H1 (cell line): ENCODE results near the gene LRRC23. TPM values are rescaled to one million over a fixed set of nuclear protein-coding genes. Genes with fewer than 3 reads are reported as not detected.

Source experiments
- CTCF ChIA-PET: fragments of 300-600 bp; sonication (Branson Sonifier 250); formaldehyde crosslinking; loops from one replicate; lab custom pipeline; 2021; ENCODE audit not compliant: partially characterized antibody; lab: Charles Lee
- POLR2A ChIA-PET: fragments of 300-600 bp; sonication (Branson Sonifier 250); formaldehyde crosslinking; loops from one replicate; lab custom pipeline; 2021; ENCODE audit warnings: inconsistent platforms; ENCODE audit not compliant: partially characterized antibody; lab: Charles Lee
- DNase-seq, 2 experiments: peaks; one replicate each; pipeline versions ENCODE4 v3.0.0 to v3.0.0-alpha.2; 2010 to 2022; ENCODE audit warnings: low spot score in 2 of 2, low read depth in 1 of 2, mixed read lengths in 1 of 2
- FAIRE-seq: peaks from 2 replicates; lab custom pipeline; 2011; peaks lifted over from hg19 to GRCh38; lab: Jason Lieb, UNC
- H2AFZ ChIP-seq: 2 replicates; pipeline ENCODE4 v1.8.1; 2012; ENCODE audit warnings: low read length, inconsistent platforms
- H2AK5ac ChIP-seq: 2 replicates; pipeline ENCODE4 v1.6.1; 2013; ENCODE audit warnings: low read depth, low read length
- H2BK120ac ChIP-seq: replicated peaks from 2 replicates; pipeline ENCODE3; 2013; ENCODE audit warnings: low read depth, low read length, inconsistent platforms
- H2BK12ac ChIP-seq: 2 replicates; pipeline ENCODE4 v1.6.1; 2013; ENCODE audit warnings: low read depth, low read length
- H2BK15ac ChIP-seq: 2 replicates; pipeline ENCODE4 v1.6.1; 2013; ENCODE audit warnings: low read length
- H2BK20ac ChIP-seq: 2 replicates; pipeline ENCODE4 v1.6.1; 2013; ENCODE audit warnings: low read length
- H2BK5ac ChIP-seq: 2 replicates; pipeline ENCODE4 v1.6.1; 2013; ENCODE audit warnings: low read depth, low read length
- H3K14ac ChIP-seq: 2 replicates; pipeline ENCODE4 v1.6.1; 2013; ENCODE audit warnings: inconsistent platforms; ENCODE audit not compliant: insufficient read length
- H3K18ac ChIP-seq: 2 replicates; pipeline ENCODE4 v1.6.1; 2013; ENCODE audit warnings: low read length; ENCODE audit errors: extremely low read depth
- H3K23ac ChIP-seq: 2 replicates; pipeline ENCODE4 v1.6.1; 2013; ENCODE audit warnings: inconsistent platforms; ENCODE audit not compliant: insufficient read length
- H3K23me2 ChIP-seq: 2 replicates; pipeline ENCODE4 v1.6.1; 2013; ENCODE audit warnings: low read depth, low read length
- H3K27ac ChIP-seq: 2 replicates; pipeline ENCODE4 v1.6.1; 2011; ENCODE audit warnings: low read depth, low read length, inconsistent platforms
- H3K27me3 ChIP-seq, 4 experiments: replicated peaks in 1 of 4; 1 replicate in 1 of 4; 2 replicates in 3 of 4; pipeline versions ENCODE4 v1.6.1 to v1.8.1; 2011 to 2013; ENCODE audit warnings: low read length in 3 of 4, mild to moderate bottlenecking in 3 of 4, inconsistent platforms in 2 of 4, mixed read lengths in 2 of 4, moderate library complexity in 1 of 4; ENCODE audit not compliant: control insufficient read depth in 3 of 4, insufficient read depth in 3 of 4; ENCODE audit errors: extremely low read depth in 1 of 4
- H3K36me3 ChIP-seq, 4 experiments: 2 replicates each; pipeline versions ENCODE4 v1.6.1 to v1.8.1; 2011 to 2013; ENCODE audit warnings: mild to moderate bottlenecking in 4 of 4, low read length in 3 of 4, moderate library complexity in 2 of 4, control low read depth in 1 of 4, inconsistent platforms in 1 of 4; ENCODE audit not compliant: insufficient read depth in 4 of 4, control insufficient read depth in 2 of 4
- H3K4ac ChIP-seq: replicated peaks from 2 replicates; pipeline ENCODE3; 2013; ENCODE audit warnings: low read length, low read depth, mixed read lengths, inconsistent platforms; ENCODE audit not compliant: insufficient read length
- H3K4me1 ChIP-seq, 4 experiments: replicated peaks in 1 of 4; 1 replicate in 1 of 4; 2 replicates in 3 of 4; pipeline versions ENCODE4 v1.6.1 to v1.8.1; 2011 to 2013; ENCODE audit warnings: low read length in 3 of 4, inconsistent platforms in 2 of 4, mixed read lengths in 1 of 4; ENCODE audit not compliant: insufficient read depth in 4 of 4, control insufficient read depth in 3 of 4
- H3K4me2 ChIP-seq, 2 experiments: 2 replicates each; pipeline versions ENCODE4 v1.6.1 to v1.8.1; 2011 to 2013; ENCODE audit warnings: low read depth in 2 of 2, low read length in 2 of 2, control low read depth in 1 of 2, inconsistent platforms in 1 of 2, mild to moderate bottlenecking in 1 of 2; ENCODE audit not compliant: insufficient read depth in 1 of 2
- H3K4me3 ChIP-seq, 4 experiments: fragments of 200-600, 300-600 bp in 1 of 4; sonication (generic), shearing (Covaris generic), sonication (Bioruptor Twin) in 1 of 4; 2 replicates each; pipeline versions ENCODE4 v1.5.1 to v1.8.1; 2011 to 2016; ENCODE audit warnings: low read length in 4 of 4, low read depth in 3 of 4, control low read depth in 2 of 4, inconsistent platforms in 2 of 4, mild to moderate bottlenecking in 2 of 4, mixed read lengths in 1 of 4, moderate library complexity in 1 of 4; ENCODE audit not compliant: insufficient read depth in 2 of 4; ENCODE audit errors: extremely low read depth in 1 of 4
- H3K56ac ChIP-seq: replicated peaks from 2 replicates; pipeline ENCODE3; 2013; ENCODE audit warnings: low read depth, mild to moderate bottlenecking, mixed read lengths, low read length, inconsistent platforms; ENCODE audit not compliant: insufficient read length
- H3K79me1 ChIP-seq: 2 replicates; pipeline ENCODE4 v1.6.1; 2013; ENCODE audit warnings: low read depth, low read length, control low read depth
- H3K79me2 ChIP-seq, 2 experiments: 2 replicates each; pipeline versions ENCODE4 v1.6.1 to v1.8.1; 2012 to 2013; ENCODE audit warnings: low read length in 2 of 2, mild to moderate bottlenecking in 2 of 2, inconsistent platforms in 1 of 2; ENCODE audit not compliant: insufficient read depth in 2 of 2, control insufficient read depth in 1 of 2
- H3K9ac ChIP-seq, 4 experiments: replicated peaks in 1 of 4; 1 replicate in 1 of 4; 2 replicates in 3 of 4; pipeline versions ENCODE4 v1.6.1 to v1.8.1; 2011 to 2013; ENCODE audit warnings: low read depth in 3 of 4, low read length in 3 of 4, control low read depth in 2 of 4, mild to moderate bottlenecking in 2 of 4, moderate library complexity in 2 of 4, inconsistent platforms in 1 of 4; ENCODE audit errors: extremely low read depth in 1 of 4
- H3K9me3 ChIP-seq, 2 experiments: 2 replicates each; pipeline versions ENCODE4 v1.6.1 to v1.8.1; 2012 to 2013; ENCODE audit warnings: mild to moderate bottlenecking in 2 of 2, moderate library complexity in 2 of 2, control low read depth in 1 of 2, inconsistent platforms in 1 of 2, low read depth in 1 of 2, low read length in 1 of 2, mixed read lengths in 1 of 2; ENCODE audit not compliant: insufficient read depth in 2 of 2
- H4K20me1 ChIP-seq, 2 experiments: replicated peaks in 1 of 2; 2 replicates each; pipeline versions ENCODE3 to v1.8.1; 2011 to 2013; ENCODE audit warnings: inconsistent platforms in 2 of 2, low read length in 2 of 2, mild to moderate bottlenecking in 1 of 2; ENCODE audit not compliant: insufficient read depth in 2 of 2, control insufficient read depth in 1 of 2
- H4K5ac ChIP-seq: 2 replicates; pipeline ENCODE4 v1.6.1; 2013; ENCODE audit warnings: low read length, low read depth, mixed read lengths, inconsistent platforms; ENCODE audit not compliant: insufficient read length
- H4K8ac ChIP-seq: 2 replicates; pipeline ENCODE4 v1.8.0; 2013; ENCODE audit warnings: mild to moderate bottlenecking, moderate library complexity, low read length, inconsistent platforms; ENCODE audit not compliant: insufficient read depth; ENCODE audit errors: extremely low read depth
- H4K91ac ChIP-seq: replicated peaks from 2 replicates; pipeline ENCODE3; 2013; ENCODE audit warnings: low read length, mixed read lengths, inconsistent platforms; ENCODE audit not compliant: insufficient read length
- CEBPB ChIP-seq: IDR thresholded peaks from 2 replicates; pipeline ENCODE4 v1.6.1; 2012; ENCODE audit warnings: low read depth, low read length
- E2F6 ChIP-seq: IDR thresholded peaks from 2 replicates; pipeline ENCODE4 v1.6.1; 2012; ENCODE audit warnings: inconsistent platforms
- WGBS, 2 experiments: shearing (Covaris generic) in 1 of 2; methylation state at CpG; one replicate each; pipeline versions ENCODE4 v1.1.6 to v1.1.7; 2013 to 2015; ENCODE audit warnings: low lambda C conversion rate in 2 of 2, mixed read lengths in 2 of 2, inconsistent platforms in 1 of 2, low coverage in 1 of 2, missing lambda C conversion rate in 1 of 2; ENCODE audit not compliant: insufficient replicate concordance in 2 of 2, insufficient coverage in 1 of 2, insufficient read length in 1 of 2; ENCODE audit errors: extremely low coverage in 1 of 2, missing lambda C conversion rate in 1 of 2; 5-methylcytosine and 5-hydroxymethylcytosine counted together
- polyA plus RNA-seq, 7 experiments: library from polyadenylated mRNA; depleted of rRNA in 3 of 7; stranded (reverse) in 5 of 7; unstranded in 2 of 7; fragments of >200 nt in 5 of 7; fragments of 200-250 nt in 2 of 7; gene quantifications; 1 replicate in 5 of 7; 2 replicates in 1 of 7; 4 replicates in 1 of 7; pipeline versions ENCODE4 v1.2.1 to v1.2.3, GENCODE V29; 2011 to 2013; ENCODE audit warnings: missing spikeins in 2 of 7, mixed read lengths in 2 of 7
- total RNA-seq: library from RNA; stranded (reverse); fragmentation: NEBNext Ultra II Directional; extraction: Animal tissue kit (Norgen Biotek cat#: 25700); gene quantifications from 2 replicates; pipeline ENCODE4 v1.2.1, GENCODE V29; 2021
- TF ChIP-seq, protein P1 (sequence below), 3 experiments: IDR thresholded peaks; 1 replicate in 2 of 3; 2 replicates in 1 of 3; pipeline versions ENCODE4 v1.5.1 to v1.6.1; 2011; ENCODE audit warnings: low read length in 3 of 3, mild to moderate bottlenecking in 3 of 3, inconsistent platforms in 2 of 3, low read depth in 1 of 3, moderate library complexity in 1 of 3; ENCODE audit not compliant: insufficient read depth in 1 of 3; ENCODE audit errors: control extremely low read depth in 1 of 3

The LRRC23 gene
- total and polyA plus RNA-seq, 2 of the 8 experiments (the other 6 are each of a cell fraction or from before 2014, with no cell fraction given) = 2.5 to 3.6 TPM

DNA sequence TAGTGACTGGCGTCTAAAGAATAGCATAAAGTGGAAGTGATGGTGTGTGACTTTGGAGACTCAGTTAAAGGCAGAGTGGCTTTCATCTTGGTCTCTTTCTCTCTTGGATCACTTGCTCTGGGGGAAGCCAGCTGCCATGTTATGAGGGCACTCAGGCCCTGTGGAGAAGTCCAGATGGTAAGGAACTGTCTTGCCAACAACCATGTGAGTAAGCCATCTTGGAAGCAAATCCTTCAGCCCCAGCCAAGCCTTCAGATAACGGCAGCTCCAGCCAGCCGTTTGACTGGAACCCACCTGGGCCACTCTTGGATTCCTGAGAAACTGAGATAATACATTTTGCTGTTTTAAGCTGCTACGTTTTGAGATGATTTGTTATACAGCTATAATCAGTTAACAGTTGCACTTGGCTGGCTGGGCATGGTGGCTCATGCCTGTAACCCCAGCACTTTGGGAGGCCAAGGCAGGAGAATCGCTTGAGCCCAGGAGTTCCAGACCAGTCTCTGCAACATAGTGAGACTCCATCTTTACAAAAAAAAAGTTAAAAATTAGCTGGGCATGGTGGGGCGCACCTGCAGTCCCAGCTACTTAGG is 7.7 kb upstream of the LRRC23 start:
- POLR2A ChIA-PET = interaction anchor here (0.6 to 2.0 kb wide), 7 partner anchors 12 to 816 kb away, joined by 3 to 6 read pairs (median 3); partner anchors contain the start of gene SPSB2
- H4K91ac ChIP-seq = no peak overlapping the region
- no peaks in the 10 kb centered on the region for H3K27me3 ChIP-seq
- no peaks in the 10 kb centered on the region for H3K36me3 ChIP-seq
- DNase-seq (no peak), FAIRE-seq (no peak)
- H2BK120ac ChIP-seq = no peak overlapping the region
- no peak overlapping the region for H3K4me3 ChIP-seq
- H2BK12ac ChIP-seq = no peak overlapping the region
- no peak overlapping the region for H4K8ac ChIP-seq
- H3K18ac ChIP-seq = no peak overlapping the region
- H2AK5ac ChIP-seq = no peak overlapping the region
- H2BK5ac ChIP-seq = no peak overlapping the region
- H2BK15ac ChIP-seq = no peak overlapping the region
- no peaks in the 10 kb centered on the region for H4K20me1 ChIP-seq
- H3K9me3 ChIP-seq = no peaks in the 10 kb centered on the region
- peaks cover 0 to 5% (median 1%) of the 10 kb centered on the region in 4 experiments; a peak in 2 of 7 replicates for H3K4me1 ChIP-seq
- H3K14ac ChIP-seq = no peak overlapping the region
- H3K79me1 ChIP-seq = no peaks in the 10 kb centered on the region
- H3K56ac ChIP-seq = no peak overlapping the region
- H3K9ac ChIP-seq = no peak overlapping the region
- no peak overlapping the region for H2BK20ac ChIP-seq
- no peak overlapping the region for H4K5ac ChIP-seq
- no peaks in the 10 kb centered on the region for H3K79me2 ChIP-seq
- no peak overlapping the region for H3K4ac ChIP-seq
- H3K23me2 ChIP-seq = no peaks in the 10 kb centered on the region
- H2AFZ ChIP-seq = no peak overlapping the region
- no peak overlapping the region for H3K27ac ChIP-seq
- CTCF ChIA-PET = interaction anchor here (0.6 to 3.0 kb wide), 5 partner anchors 11 to 204 kb away, joined by 3 to 14 read pairs (median 5); partner anchors contain the start of gene SPSB2
- 85% methylated on average over 6 of the region's 6 CpGs; no CpG with 5 or more reads in 1 of the 2 experiments for WGBS, 2 experiments
- H3K23ac ChIP-seq = no peak overlapping the region
- no peak overlapping the region for H3K4me2 ChIP-seq
- TF ChIP-seq E2F6 (no peak), CEBPB (no peak)
- TF ChIP-seq, protein P1, sequence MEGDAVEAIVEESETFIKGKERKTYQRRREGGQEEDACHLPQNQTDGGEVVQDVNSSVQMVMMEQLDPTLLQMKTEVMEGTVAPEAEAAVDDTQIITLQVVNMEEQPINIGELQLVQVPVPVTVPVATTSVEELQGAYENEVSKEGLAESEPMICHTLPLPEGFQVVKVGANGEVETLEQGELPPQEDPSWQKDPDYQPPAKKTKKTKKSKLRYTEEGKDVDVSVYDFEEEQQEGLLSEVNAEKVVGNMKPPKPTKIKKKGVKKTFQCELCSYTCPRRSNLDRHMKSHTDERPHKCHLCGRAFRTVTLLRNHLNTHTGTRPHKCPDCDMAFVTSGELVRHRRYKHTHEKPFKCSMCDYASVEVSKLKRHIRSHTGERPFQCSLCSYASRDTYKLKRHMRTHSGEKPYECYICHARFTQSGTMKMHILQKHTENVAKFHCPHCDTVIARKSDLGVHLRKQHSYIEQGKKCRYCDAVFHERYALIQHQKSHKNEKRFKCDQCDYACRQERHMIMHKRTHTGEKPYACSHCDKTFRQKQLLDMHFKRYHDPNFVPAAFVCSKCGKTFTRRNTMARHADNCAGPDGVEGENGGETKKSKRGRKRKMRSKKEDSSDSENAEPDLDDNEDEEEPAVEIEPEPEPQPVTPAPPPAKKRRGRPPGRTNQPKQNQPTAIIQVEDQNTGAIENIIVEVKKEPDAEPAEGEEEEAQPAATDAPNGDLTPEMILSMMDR (IDR thresholded peaks at IDR 0.05; ENCODE audit: control extremely low read depth in 1 of 3, insufficient read depth in 1 of 3, low read depth in 1 of 3, low read length in 3 of 3) = no peak
